Measurements from ENCODE around the gene RPL29.

DNA sequence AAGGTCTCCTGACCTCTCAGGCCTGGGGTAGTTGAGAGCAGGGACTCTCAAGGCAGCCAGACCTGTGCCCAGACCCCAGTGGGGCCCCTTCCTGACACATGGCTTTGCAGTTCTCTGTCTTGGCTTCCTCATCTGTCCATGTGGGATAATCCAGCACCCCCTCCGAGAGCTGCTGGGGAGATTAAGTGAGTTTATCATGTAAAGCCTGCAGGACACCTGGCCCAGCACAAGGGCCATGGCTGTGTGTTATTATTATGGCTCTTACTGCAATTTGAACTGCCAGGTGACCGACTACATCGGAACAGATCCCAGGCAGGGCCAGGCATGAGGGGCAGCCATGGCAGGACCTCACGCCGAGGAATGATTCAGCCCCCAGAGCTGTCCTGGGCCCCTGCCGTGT, 48.1 kb upstream of the RPL29 start:
- TF ChIP-seq TEAD4 (IDR thresholded peaks at IDR 0.05) (no peak), CREB1 (IDR thresholded peaks at IDR 0.05; ENCODE audit: low read depth) (no peak), ZBTB7A (IDR thresholded peaks at IDR 0.05; ENCODE audit: low read depth) (no peak), FOXM1 (IDR thresholded peaks at IDR 0.05; ENCODE audit: borderline replicate concordance, low read depth) (no peak), TAF1 (IDR thresholded peaks at IDR 0.05; ENCODE audit: low read depth) (no peak), EGR1 (IDR thresholded peaks at IDR 0.05) (no peak), CEBPB (IDR thresholded peaks at IDR 0.05) (no peak)
- TF ChIP-seq, protein P1, sequence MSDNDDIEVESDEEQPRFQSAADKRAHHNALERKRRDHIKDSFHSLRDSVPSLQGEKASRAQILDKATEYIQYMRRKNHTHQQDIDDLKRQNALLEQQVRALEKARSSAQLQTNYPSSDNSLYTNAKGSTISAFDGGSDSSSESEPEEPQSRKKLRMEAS (IDR thresholded peaks at IDR 0.05): no peak
- TF ChIP-seq, protein P2, sequence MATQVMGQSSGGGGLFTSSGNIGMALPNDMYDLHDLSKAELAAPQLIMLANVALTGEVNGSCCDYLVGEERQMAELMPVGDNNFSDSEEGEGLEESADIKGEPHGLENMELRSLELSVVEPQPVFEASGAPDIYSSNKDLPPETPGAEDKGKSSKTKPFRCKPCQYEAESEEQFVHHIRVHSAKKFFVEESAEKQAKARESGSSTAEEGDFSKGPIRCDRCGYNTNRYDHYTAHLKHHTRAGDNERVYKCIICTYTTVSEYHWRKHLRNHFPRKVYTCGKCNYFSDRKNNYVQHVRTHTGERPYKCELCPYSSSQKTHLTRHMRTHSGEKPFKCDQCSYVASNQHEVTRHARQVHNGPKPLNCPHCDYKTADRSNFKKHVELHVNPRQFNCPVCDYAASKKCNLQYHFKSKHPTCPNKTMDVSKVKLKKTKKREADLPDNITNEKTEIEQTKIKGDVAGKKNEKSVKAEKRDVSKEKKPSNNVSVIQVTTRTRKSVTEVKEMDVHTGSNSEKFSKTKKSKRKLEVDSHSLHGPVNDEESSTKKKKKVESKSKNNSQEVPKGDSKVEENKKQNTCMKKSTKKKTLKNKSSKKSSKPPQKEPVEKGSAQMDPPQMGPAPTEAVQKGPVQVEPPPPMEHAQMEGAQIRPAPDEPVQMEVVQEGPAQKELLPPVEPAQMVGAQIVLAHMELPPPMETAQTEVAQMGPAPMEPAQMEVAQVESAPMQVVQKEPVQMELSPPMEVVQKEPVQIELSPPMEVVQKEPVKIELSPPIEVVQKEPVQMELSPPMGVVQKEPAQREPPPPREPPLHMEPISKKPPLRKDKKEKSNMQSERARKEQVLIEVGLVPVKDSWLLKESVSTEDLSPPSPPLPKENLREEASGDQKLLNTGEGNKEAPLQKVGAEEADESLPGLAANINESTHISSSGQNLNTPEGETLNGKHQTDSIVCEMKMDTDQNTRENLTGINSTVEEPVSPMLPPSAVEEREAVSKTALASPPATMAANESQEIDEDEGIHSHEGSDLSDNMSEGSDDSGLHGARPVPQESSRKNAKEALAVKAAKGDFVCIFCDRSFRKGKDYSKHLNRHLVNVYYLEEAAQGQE (IDR thresholded peaks at IDR 0.05; ENCODE audit: low read depth): no peak
